Measurements from ENCODE around the gene SPINT1. TPM values are rescaled to one million over a fixed set of nuclear protein-coding genes. Genes with fewer than 3 reads are reported as not detected.
A peak's percentile ranks its signal among the peaks of the same experiment; 100 is the strongest.

The SPINT1 gene
- total RNA-seq, 3 donors from 2014 or later: 167 to 415 (median 324) TPM

- no peaks in the 10 kb centered on the region for H3K36me3 ChIP-seq (ENCODE audit: low read depth)
- intact Hi-C loops (cut with DNase I, micrococcal nuclease): no loop called here
- H3K9me3 ChIP-seq: no peaks in the 10 kb centered on the region
- H3K4me3 ChIP-seq: no peak overlapping the region
- no peak for TF ChIP-seq CTCF (IDR thresholded peaks at IDR 0.05)
- ATAC-seq (no peak), DNase-seq (no peak)
- H3K4me1 ChIP-seq (ENCODE audit: low read depth): peaks cover 15% of the 10 kb centered on the region
Measured at GRCh38 chr15:40831861-40832260, 12.0 kb upstream of the SPINT1 start.

GRCh38 chr15:40832903-40833302, 10.9 kb upstream of the SPINT1 start:
- Histone ChIP-seq H3K4me1 (ENCODE audit: low read depth) (peaks cover 8% of the 10 kb centered on the region), H3K9me3 (no peaks in the 10 kb centered on the region), H3K4me3 (no peak overlapping the region), H3K36me3 (ENCODE audit: low read depth) (no peaks in the 10 kb centered on the region)
- intact Hi-C loops (cut with DNase I, micrococcal nuclease): no loop called here
- TF ChIP-seq CTCF (IDR thresholded peaks at IDR 0.05): no peak
- DNase-seq: no peak
- no peak for ATAC-seq

- intact Hi-C loops (cut with DNase I, micrococcal nuclease): no loop called here
- ATAC-seq (no peak), DNase-seq (no peak)
- H3K4me3 ChIP-seq: no peak overlapping the region
- H3K36me3 ChIP-seq (ENCODE audit: low read depth): no peaks in the 10 kb centered on the region
- no peak for TF ChIP-seq CTCF (IDR thresholded peaks at IDR 0.05)
- no peaks in the 10 kb centered on the region for H3K9me3 ChIP-seq
- no peaks in the 10 kb centered on the region for H3K4me1 ChIP-seq (ENCODE audit: low read depth)
Measured at GRCh38 chr15:40836020-40836419, 7.8 kb upstream of the SPINT1 start.

- H3K9me3 ChIP-seq: no peaks in the 10 kb centered on the region
- H3K4me3 ChIP-seq: no peak overlapping the region
- H3K36me3 ChIP-seq (ENCODE audit: low read depth): no peaks in the 10 kb centered on the region
- intact Hi-C loops (cut with DNase I, micrococcal nuclease): no loop called here
- no peak for DNase-seq
- no peak for TF ChIP-seq CTCF (IDR thresholded peaks at IDR 0.05)
- ATAC-seq: no peak
- no peaks in the 10 kb centered on the region for H3K4me1 ChIP-seq (ENCODE audit: low read depth)
Measured at GRCh38 chr15:40838756-40839155, 5.1 kb upstream of the SPINT1 start.

- Histone ChIP-seq H3K9me3 (no peaks in the 10 kb centered on the region), H3K4me1 (ENCODE audit: low read depth) (peaks cover 6% of the 10 kb centered on the region), H3K4me3 (no peak overlapping the region), H3K36me3 (ENCODE audit: low read depth) (no peaks in the 10 kb centered on the region)
- intact Hi-C loops (cut with DNase I, micrococcal nuclease): no loop called here
- TF ChIP-seq CTCF (IDR thresholded peaks at IDR 0.05): no peak
- DNase-seq (no peak), ATAC-seq (no peak)
Measured at GRCh38 chr15:40841741-40842140, 2.1 kb upstream of the SPINT1 start.

- intact Hi-C loops (cut with DNase I, micrococcal nuclease): no loop called here
Measured at GRCh38 chr15:40843261-40843884, 475 bp upstream of the SPINT1 start.

More at GRCh38 chr15:40843261-40843884, 475 bp upstream of the SPINT1 start:
- Histone ChIP-seq H3K36me3 (ENCODE audit: low read depth) (no peaks in the 10 kb centered on the region), H3K9me3 (no peaks in the 10 kb centered on the region), H3K4me3 (peak overlapping the region; percentile 65), H3K4me1 (ENCODE audit: low read depth) (peaks cover 11% of the 10 kb centered on the region)
- TF ChIP-seq CTCF (IDR thresholded peaks at IDR 0.05): no peak
- DNase-seq (no peak), ATAC-seq (no peak)

Data from mucosa of descending colon (tissue), 3 donors.